Left lobe of liver (tissue), 1 donor: ENCODE data around the gene TMEM135. TPM values are rescaled to one million over a fixed set of nuclear protein-coding genes. Genes with fewer than 3 reads are reported as not detected.

ENCODE experiments used
- total RNA-seq: library from RNA; stranded (reverse); gene quantifications from one replicate; pipeline ENCODE4 v1.2.1, GENCODE V29; 2021
- donor health status: DM: no; HTN: yes; CAD: no.

Gene TMEM135
- total RNA-seq, 1 donor from 2014 or later: 18.2 TPM

Other genes starting within 250 kb of the TMEM135 start
- 10.2 TPM for gene PRSS23, start 237.4 kb upstream of the TMEM135 start, total RNA-seq
- 15.8 TPM for gene FZD4, start 82.5 kb upstream of the TMEM135 start, total RNA-seq